ENCODE measurements around the gene PGM2L1.

Gene PGM2L1

GRCh38 chr11:74297484-74297883, 100.7 kb downstream of the PGM2L1 start:
- DNase-seq (ENCODE audit: low spot score): no peak

DNA sequence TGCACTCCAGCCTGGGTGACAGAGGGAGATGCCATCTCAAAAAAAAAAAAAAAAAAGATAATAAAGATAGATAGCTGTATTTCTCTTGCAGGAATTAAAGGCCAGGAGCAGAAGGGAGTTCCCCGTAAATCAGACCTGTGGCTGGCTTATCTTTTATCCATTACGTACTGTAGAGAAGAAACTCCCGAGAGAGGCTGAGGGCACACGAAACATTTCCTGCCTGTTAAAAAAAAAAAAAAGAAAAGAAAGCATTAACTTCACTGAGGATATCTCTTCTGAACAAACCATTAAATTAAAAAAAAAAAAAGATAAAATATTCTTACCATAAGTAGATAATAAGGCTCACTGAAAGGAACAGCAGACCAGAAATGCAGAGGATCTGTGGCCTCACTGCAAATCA, 109.3 kb downstream of the PGM2L1 start:
- no peak for DNase-seq (ENCODE audit: low spot score)

- DNase-seq (ENCODE audit: low spot score): peak; percentile 89
Measured at GRCh38 chr11:74288161-74288560, 110.1 kb downstream of the PGM2L1 start.

GRCh38 chr11:74284466-74284865, 113.8 kb downstream of the PGM2L1 start:
- DNase-seq (ENCODE audit: low spot score): no peak

GRCh38 chr11:74283580-74284180, 114.6 kb downstream of the PGM2L1 start:
- DNase-seq (ENCODE audit: low spot score): no peak

- no peak for DNase-seq (ENCODE audit: low spot score)
Measured at GRCh38 chr11:74282914-74283371, 115.3 kb downstream of the PGM2L1 start.

DNA sequence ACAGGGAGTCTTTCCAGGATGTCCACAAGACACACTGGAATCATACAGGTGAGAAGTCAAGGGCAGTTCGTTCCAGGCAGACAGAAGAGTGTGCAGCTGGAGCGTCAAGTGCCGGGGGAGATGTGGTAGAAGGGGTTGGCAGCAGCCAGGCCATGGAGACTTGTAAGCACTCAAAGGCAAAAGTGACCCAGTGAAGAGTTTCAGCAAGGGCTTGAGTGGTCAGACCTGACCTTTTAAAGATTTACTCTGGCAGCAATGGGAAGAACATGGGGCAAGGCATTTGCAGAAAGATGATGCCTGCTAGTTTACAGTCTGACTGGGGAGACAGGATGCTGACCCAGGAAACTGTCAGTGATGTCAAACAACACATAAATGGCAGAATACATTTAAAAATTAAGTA, 115.8 kb downstream of the PGM2L1 start:
- no peak for DNase-seq (ENCODE audit: low spot score)

- DNase-seq (ENCODE audit: low spot score): no peak
Measured at GRCh38 chr11:74280494-74280893, 117.7 kb downstream of the PGM2L1 start.

All from RKO (cell line).